Left cardiac atrium (tissue), 4 donors: ENCODE measurements around the gene CCDC34. TPM values are rescaled to one million over a fixed set of nuclear protein-coding genes. Genes with fewer than 3 reads are reported as not detected.

Source experiments
- ATAC-seq, 2 donors: fragments of 200-7000 bp; cut with Tn5 transposase; one replicate each; pipeline ENCODE4 v1.9.1; 2020; ENCODE audit warnings: mild to moderate bottlenecking in 2 of 2, moderate library complexity in 2 of 2
- DNase-seq: peaks from one replicate; pipeline ENCODE4 v3.0.0-alpha.2; 2020
- intact Hi-C, 2 donors: fragments of 100-400 bp; cut with DNase I; formaldehyde crosslinking; loops; one replicate each; pipeline versions ENCODE4 v1.14.1 to v1.15.1; 2022 to 2023
- total RNA-seq, 2 donors: library from RNA; stranded (reverse); fragmentation: NEBNext Ultra II Directional; extraction: Animal tissue kit (Norgen Biotek cat#: 25700); gene quantifications; one replicate each; pipeline ENCODE4 v1.2.1, GENCODE V29; 2021
- donor health status: DM: no; HTN: yes; CAD: no.
- donor health status: DM: no; HTN: yes; CAD: no; lungs with severe emphysema.
- donor health status: DM: yes; HTN: yes; CAD: no.
- donor health status: Dilated cardiomyopathy.

Gene CCDC34
- total RNA-seq, 2 donors from 2014 or later, result 2.0 to 3.0 TPM

GRCh38 chr11:27305751-27306150 lies 57.3 kb downstream of the CCDC34 start:
- DNase-seq (no peak), ATAC-seq (peak in 1 of 2 donors; percentile 85)
- intact Hi-C loops, result no loop called here

GRCh38 chr11:27304514-27304913 lies 58.5 kb downstream of the CCDC34 start:
- intact Hi-C loops, result no loop called here
- no peak for ATAC-seq
- DNase-seq, result no peak

- no peak for ATAC-seq
- intact Hi-C loops, result no loop called here
These were observed 59.1 kb downstream of the CCDC34 start for GRCh38 chr11:27303903-27304302.

GRCh38 chr11:27300974-27301373 lies 62.0 kb downstream of the CCDC34 start:
- DNase-seq (no peak), ATAC-seq (no peak)
- intact Hi-C loops, result no loop called here

More at GRCh38 chr11:27303903-27304302, 59.1 kb downstream of the CCDC34 start:
- DNase-seq, result no peak

- ATAC-seq (no peak), DNase-seq (no peak)
- intact Hi-C loops, result loop anchor here (5.0 to 10.0 kb wide), 2 partner anchors 110 to 113 kb away; no protein-coding TSS in a partner anchor
These were observed 65.4 kb downstream of the CCDC34 start for GRCh38 chr11:27297616-27298015.

- ATAC-seq (peak in 1 of 2 donors; percentile 80), DNase-seq (no peak)
- intact Hi-C loops, result loop anchor here (5.0 to 10.0 kb wide), 2 partner anchors 109 to 112 kb away; no protein-coding TSS in a partner anchor
These were observed 66.5 kb downstream of the CCDC34 start for GRCh38 chr11:27296497-27296896.

GRCh38 chr11:27295928-27296327 lies 67.1 kb downstream of the CCDC34 start:
- ATAC-seq (peak in 1 of 2 donors; percentile 60), DNase-seq (no peak)
- intact Hi-C loops, result loop anchor here (5.0 to 10.0 kb wide), 2 partner anchors 109 to 111 kb away; no protein-coding TSS in a partner anchor

GRCh38 chr11:27294654-27295053 lies 68.4 kb downstream of the CCDC34 start:
- intact Hi-C loops, result loop anchor here (5.0 to 10.0 kb wide), 2 partner anchors 107 to 110 kb away; no protein-coding TSS in a partner anchor
- no peak for DNase-seq
- ATAC-seq, result no peak

GRCh38 chr11:27293515-27294417 lies 69.2 kb downstream of the CCDC34 start:
- DNase-seq (no peak), ATAC-seq (peak in 1 of 2 donors; percentile 13)
- intact Hi-C loops, result loop anchor here in 1 of 2 donors (10.0 kb wide), 1 partner anchor 109 kb away; no protein-coding TSS in a partner anchor

- intact Hi-C loops, result loop anchor here in 1 of 2 donors (10.0 kb wide), 1 partner anchor 108 kb away; no protein-coding TSS in a partner anchor
- ATAC-seq (no peak), DNase-seq (no peak)
These were observed 70.4 kb downstream of the CCDC34 start for GRCh38 chr11:27292637-27293010.

GRCh38 chr11:27291954-27292636 lies 70.9 kb downstream of the CCDC34 start:
- intact Hi-C loops, result loop anchor here in 1 of 2 donors (10.0 kb wide), 1 partner anchor 107 kb away; no protein-coding TSS in a partner anchor
- ATAC-seq (no peak), DNase-seq (no peak)

- intact Hi-C loops, result loop anchor here in 1 of 2 donors (10.0 kb wide), 1 partner anchor 107 kb away; no protein-coding TSS in a partner anchor
- DNase-seq (no peak), ATAC-seq (no peak)
These were observed 71.6 kb downstream of the CCDC34 start for GRCh38 chr11:27291302-27291889.

GRCh38 chr11:27290261-27291050 lies 72.6 kb downstream of the CCDC34 start:
- ATAC-seq (no peak), DNase-seq (no peak)
- intact Hi-C loops, result loop anchor here in 1 of 2 donors (10.0 kb wide), 1 partner anchor 106 kb away; no protein-coding TSS in a partner anchor

Other genes starting within 250 kb of the CCDC34 start
- gene LGR4, start 109.6 kb upstream of the CCDC34 start, total RNA-seq, result 10 to 100 TPM; 29.0 to 33.3 TPM
- 10 to 100 TPM; 15.4 to 24.2 TPM for gene LIN7C, start 143.6 kb upstream of the CCDC34 start, total RNA-seq